Kidney (tissue), 14 donors: ENCODE results near the gene ISG15. TPM values are rescaled to one million over a fixed set of nuclear protein-coding genes. Genes with fewer than 3 reads are reported as not detected.

Experiments
- DNase-seq, 5 donors: peaks; one replicate each; pipeline ENCODE4 v3.0.0-alpha.2; 2013 to 2020
- FAIRE-seq: peaks from 2 replicates; lab custom pipeline; 2012; peaks lifted over from hg19 to GRCh38; lab: Jason Lieb, UNC
- H3K27ac ChIP-seq, 2 donors: one replicate each; pipeline ENCODE4 v1.7.0; 2013; ENCODE audit warnings: low read depth in 2 of 2, low read length in 2 of 2, inconsistent platforms in 1 of 2
- H3K27me3 ChIP-seq: one replicate; pipeline ENCODE4 v1.7.1; 2013; ENCODE audit warnings: low read length, inconsistent platforms; ENCODE audit not compliant: control insufficient read depth, insufficient read depth
- H3K36me3 ChIP-seq, 3 donors: one replicate each; pipeline versions ENCODE4 v1.7.0 to v1.7.1; 2013; ENCODE audit warnings: low read length in 3 of 3, control low read depth in 1 of 3, inconsistent platforms in 1 of 3; ENCODE audit not compliant: insufficient read depth in 3 of 3, control insufficient read depth in 2 of 3
- H3K4me1 ChIP-seq, 3 donors: one replicate each; pipeline versions ENCODE4 v1.7.0 to v1.7.1; 2013; ENCODE audit warnings: low read length in 3 of 3, inconsistent platforms in 1 of 3, low read depth in 1 of 3; ENCODE audit not compliant: control insufficient read depth in 2 of 3, insufficient read depth in 2 of 3
- H3K4me3 ChIP-seq, 3 donors: one replicate each; pipeline versions ENCODE4 v1.7.0 to v1.8.1; 2013; ENCODE audit warnings: low read length in 3 of 3, control low read depth in 1 of 3, inconsistent platforms in 1 of 3
- H3K9ac ChIP-seq, 3 donors: one replicate each; pipeline versions ENCODE4 v1.7.0 to v1.7.1; 2013; ENCODE audit warnings: low read length in 3 of 3, control low read depth in 1 of 3, inconsistent platforms in 1 of 3
- H3K9me3 ChIP-seq, 3 donors: one replicate each; pipeline versions ENCODE4 v1.7.0 to v1.7.1; 2013; ENCODE audit warnings: low read length in 3 of 3, control low read depth in 1 of 3, inconsistent platforms in 1 of 3; ENCODE audit not compliant: control insufficient read depth in 2 of 3, insufficient read depth in 1 of 3
- CTCF ChIP-seq: IDR thresholded peaks from 3 replicates; pipeline ENCODE4 v1.5.1; 2012; ENCODE audit warnings: mild to moderate bottlenecking, moderate library complexity, borderline replicate concordance; ENCODE audit not compliant: insufficient read depth; ENCODE audit errors: extremely low read depth
- intact Hi-C: fragments of 100-400 bp; cut with DNase I; formaldehyde crosslinking; loops from one replicate; pipeline ENCODE4 v1.11.1; 2022
- polyA plus RNA-seq: library from polyadenylated mRNA; stranded (reverse); fragments of 350-450 nt; fragmentation: Illumina TruSeq; extraction: RNeasy Lipid Tissue Mini Kit (QIAGEN cat#74804); gene quantifications from one replicate; pipeline ENCODE4 v1.2.3, GENCODE V29; 2014; ENCODE audit warnings: low read depth, low replicate concordance; ENCODE audit not compliant: insufficient read depth
- total RNA-seq: library from RNA; stranded (reverse); fragmentation: NEBNext Ultra II Directional; extraction: Animal tissue kit (Norgen Biotek cat#: 25700); gene quantifications from one replicate; pipeline ENCODE4 v1.2.1, GENCODE V29; 2021
- donor health status: control.
- donor health status: control.
- donor health status: control.
- donor health status: control.
- donor health status: control.
- donor health status: DM: yes; HTN: yes; CAD: no.
- donor health status: Normal renal cell carcinoma (clear cell type).

The ISG15 gene
- total and polyA plus RNA-seq, 2 donors from 2014 or later = 23.9 to 65.9 TPM

DNA sequence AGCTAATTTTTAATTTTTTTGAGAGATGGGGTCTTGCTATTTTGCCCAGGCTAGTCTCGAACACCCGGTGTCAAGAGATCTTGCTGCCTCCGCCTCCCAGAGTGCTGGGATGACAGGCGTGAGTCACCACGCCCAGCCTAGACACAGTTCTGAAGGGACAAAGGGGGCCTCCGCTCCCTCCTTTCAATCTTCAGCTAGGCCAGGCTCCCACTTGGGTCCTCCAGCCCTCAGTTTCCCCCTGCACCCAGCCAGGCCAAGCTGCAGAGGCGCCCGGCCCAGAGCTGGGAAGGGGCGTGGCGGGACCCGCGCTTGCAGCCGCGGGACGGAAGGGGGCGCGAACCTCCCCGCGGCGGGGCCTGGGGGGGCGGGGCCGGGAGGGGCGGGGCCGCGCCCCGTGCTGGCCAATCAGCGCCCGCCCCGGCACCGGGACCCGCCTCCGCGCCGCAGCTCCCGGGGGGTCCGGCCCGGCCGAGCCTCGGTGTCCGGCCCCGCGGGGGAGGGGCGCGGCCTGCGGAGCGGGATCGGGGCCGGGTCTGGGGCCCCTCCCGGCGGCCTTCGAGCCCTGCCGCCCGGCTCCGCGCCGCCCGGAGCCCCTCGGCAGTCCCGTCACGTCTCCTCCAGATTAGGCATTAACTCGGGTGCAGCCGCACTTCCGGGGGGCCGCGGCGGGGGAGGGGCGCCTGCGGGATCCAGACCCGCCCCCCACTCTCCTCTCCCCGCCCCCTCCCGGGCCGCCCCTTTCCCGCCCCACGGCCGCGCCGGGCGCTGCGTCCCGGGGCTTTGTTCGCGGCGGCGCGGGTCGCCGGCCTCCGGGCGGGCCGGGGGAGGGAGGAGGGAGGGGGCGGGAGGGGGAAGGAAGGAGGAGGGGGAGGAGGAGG lies 6.1 kb downstream of the ISG15 start:
- no peaks in the 10 kb centered on the region for H3K9me3 ChIP-seq
- peaks cover 0 to 14% (median 6%) of the 10 kb centered on the region in 3 donors for H3K4me1 ChIP-seq
- peak; percentile 52 for TF ChIP-seq CTCF
- H3K4me3 ChIP-seq = peak overlapping the region in 1 of 3 donors; percentile 41
- no peaks in the 10 kb centered on the region for H3K36me3 ChIP-seq
- H3K9ac ChIP-seq = no peak overlapping the region
- FAIRE-seq (no peak), DNase-seq (peak; percentile 89 to 96 (median 94))
- intact Hi-C loops = no loop called here
- H3K27me3 ChIP-seq = no peaks in the 10 kb centered on the region
- H3K27ac ChIP-seq = peak overlapping the region in 1 of 2 donors; percentile 28

GRCh38 chr1:1020000-1020404 lies 6.7 kb downstream of the ISG15 start, which contains the start of gene AGRN:
TSS of gene AGRN (plus strand) at chr1:1020120. CDS start at chr1:1020173, 53 bp downstream.
- Histone ChIP-seq H3K36me3 (no peaks in the 10 kb centered on the region), H3K9me3 (no peaks in the 10 kb centered on the region), H3K27me3 (no peaks in the 10 kb centered on the region), H3K4me3 (peak within 1 kb of the TSS; percentile 26 to 59 (median 55)), H3K9ac (no peak within 1 kb of the TSS), H3K4me1 (peaks cover 0 to 20% (median 8%) of the 10 kb centered on the region in 3 donors), H3K27ac (peak within 1 kb of the TSS; percentile 63 to 72)
- intact Hi-C loops = no loop called here
- DNase-seq = peak in 1 of 5 donors; percentile 87
- no peak for TF ChIP-seq CTCF
- no peak for FAIRE-seq

- no peaks in the 10 kb centered on the region for H3K27me3 ChIP-seq
- H3K9ac ChIP-seq = no peak overlapping the region
- no peak for FAIRE-seq
- H3K4me1 ChIP-seq = peaks cover 0 to 24% (median 8%) of the 10 kb centered on the region in 3 donors
- H3K9me3 ChIP-seq = no peaks in the 10 kb centered on the region
- DNase-seq = peak in 1 of 5 donors; percentile 82
- no peaks in the 10 kb centered on the region for H3K36me3 ChIP-seq
- intact Hi-C loops = no loop called here
- H3K27ac ChIP-seq = peak overlapping the region; percentile 63 to 72
- peak overlapping the region in 1 of 3 donors; percentile 59 for H3K4me3 ChIP-seq
- TF ChIP-seq CTCF = no peak
These were observed 7.2 kb downstream of the ISG15 start for GRCh38 chr1:1020415-1021009.
